ENCODE results near the gene WDR46. TPM values are rescaled to one million over a fixed set of nuclear protein-coding genes. Genes with fewer than 3 reads are reported as not detected.

WDR46 gene
- total and polyA plus RNA-seq, 10 of the 15 experiments (the other 5 are each of a cell fraction or from before 2014, with no cell fraction given): 10.1 to 147 (median 86.0) TPM

DNA sequence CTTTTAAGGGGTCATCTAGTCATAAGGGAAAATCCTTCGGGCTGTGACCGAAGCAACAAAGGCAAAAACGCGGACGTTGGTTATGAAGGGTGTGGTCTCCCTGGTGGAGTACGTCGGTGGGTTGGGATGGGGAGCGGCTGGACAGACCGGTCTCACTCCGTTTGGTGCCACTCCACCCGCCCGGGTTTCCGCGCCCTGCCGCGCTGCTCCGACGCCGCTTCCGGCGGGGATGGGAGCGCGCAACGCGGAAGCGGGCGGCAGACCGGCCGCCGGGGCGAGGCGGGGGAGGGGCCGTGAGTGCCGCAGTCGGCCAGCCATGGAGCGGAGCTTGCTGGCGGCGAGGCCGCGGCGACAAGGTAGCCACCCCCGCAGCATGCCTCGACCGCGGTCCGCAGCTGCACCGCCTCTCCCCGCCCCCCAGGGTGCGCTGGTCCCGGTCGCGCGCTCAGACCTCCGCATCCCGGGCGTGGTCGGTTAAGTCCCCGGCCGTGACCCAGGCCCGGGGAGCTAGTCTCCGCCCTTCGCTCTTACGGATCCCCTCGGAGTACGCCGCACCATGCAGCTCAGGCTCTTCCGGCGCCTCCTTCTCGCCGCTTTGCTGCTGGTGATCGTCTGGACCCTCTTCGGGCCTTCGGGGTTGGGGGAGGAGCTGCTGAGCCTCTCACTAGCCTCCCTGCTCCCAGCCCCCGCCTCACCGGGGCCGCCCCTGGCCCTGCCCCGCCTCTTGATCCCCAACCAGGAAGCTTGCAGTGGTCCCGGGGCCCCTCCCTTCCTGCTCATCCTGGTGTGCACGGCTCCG lies 12.0 kb downstream of the WDR46 start, which contains the start of gene B3GALT4 (continued):
- TF ChIP-seq, protein P1, sequence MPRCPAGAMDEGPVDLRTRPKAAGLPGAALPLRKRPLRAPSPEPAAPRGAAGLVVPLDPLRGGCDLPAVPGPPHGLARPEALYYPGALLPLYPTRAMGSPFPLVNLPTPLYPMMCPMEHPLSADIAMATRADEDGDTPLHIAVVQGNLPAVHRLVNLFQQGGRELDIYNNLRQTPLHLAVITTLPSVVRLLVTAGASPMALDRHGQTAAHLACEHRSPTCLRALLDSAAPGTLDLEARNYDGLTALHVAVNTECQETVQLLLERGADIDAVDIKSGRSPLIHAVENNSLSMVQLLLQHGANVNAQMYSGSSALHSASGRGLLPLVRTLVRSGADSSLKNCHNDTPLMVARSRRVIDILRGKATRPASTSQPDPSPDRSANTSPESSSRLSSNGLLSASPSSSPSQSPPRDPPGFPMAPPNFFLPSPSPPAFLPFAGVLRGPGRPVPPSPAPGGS (IDR thresholded peaks at IDR 0.05; ENCODE audit: borderline replicate concordance, insufficient read depth, low read depth, low read length, poor library complexity, severe bottlenecking): peak; percentile 98
- TF ChIP-seq EGR1 (IDR thresholded peaks at IDR 0.05; ENCODE audit: borderline replicate concordance in 1 of 2, low read depth in 2 of 2, low read length in 2 of 2) (peak in 1 of 2 experiments; percentile 83; a peak in 2 of 3 replicates), SRF (IDR thresholded peaks at IDR 0.05; ENCODE audit: low read depth in 2 of 2, low read length in 2 of 2) (0 out of 4 replicates have a peak, but pooled peaks of 1 of the 2 experiments have one; percentile 49), ZNF24 (IDR thresholded peaks at IDR 0.05) (peak; percentile 46; the same call in 1 of the 2 replicates), HDGF (IDR thresholded peaks at IDR 0.05) (peak; percentile 51), ESRRA (IDR thresholded peaks at IDR 0.05; ENCODE audit: low read length) (0 out of 2 replicates have a peak, but pooled peaks have one; percentile 26), NBN (IDR thresholded peaks at IDR 0.05) (peak; percentile 63), TCF12 (IDR thresholded peaks at IDR 0.05; ENCODE audit: low read depth, low read length) (peak; percentile 49; the same call in 1 of the 2 replicates), TAF1 (IDR thresholded peaks at IDR 0.05; ENCODE audit: borderline replicate concordance, low read depth, low read length) (peak; percentile 70; the same call in 1 of the 2 replicates), MYC (IDR thresholded peaks at IDR 0.05; ENCODE audit: insufficient read depth, insufficient read length, insufficient replicate concordance, low read length, severe bottlenecking) (peak; percentile 58), SIN3A (IDR thresholded peaks at IDR 0.05; ENCODE audit: low read depth, low read length) (0 out of 2 replicates have a peak, but pooled peaks have one; percentile 52), SREBF2 (IDR thresholded peaks at IDR 0.05; ENCODE audit: low read length) (no peak), ETV6 (conservative IDR thresholded peaks at IDR 0.05 in 1 of 2, IDR thresholded peaks at IDR 0.05 in 1 of 2; ENCODE audit: borderline replicate concordance in 1 of 2, low read depth in 1 of 2) (peak in 1 of 2 experiments; percentile 62; a peak in 2 of 4 replicates), KDM1A (IDR thresholded peaks at IDR 0.05; ENCODE audit: borderline replicate concordance) (no peak), ZNF217 (IDR thresholded peaks at IDR 0.05) (peak; percentile 48; the same call in 1 of the 2 replicates), CREM (IDR thresholded peaks at IDR 0.05; ENCODE audit: low read depth) (peak; percentile 58)
- TF ChIP-seq, protein P2, sequence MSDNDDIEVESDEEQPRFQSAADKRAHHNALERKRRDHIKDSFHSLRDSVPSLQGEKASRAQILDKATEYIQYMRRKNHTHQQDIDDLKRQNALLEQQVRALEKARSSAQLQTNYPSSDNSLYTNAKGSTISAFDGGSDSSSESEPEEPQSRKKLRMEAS (IDR thresholded peaks at IDR 0.05; ENCODE audit: low read depth, low read length): peak; percentile 76
- TF ChIP-seq, protein P3, sequence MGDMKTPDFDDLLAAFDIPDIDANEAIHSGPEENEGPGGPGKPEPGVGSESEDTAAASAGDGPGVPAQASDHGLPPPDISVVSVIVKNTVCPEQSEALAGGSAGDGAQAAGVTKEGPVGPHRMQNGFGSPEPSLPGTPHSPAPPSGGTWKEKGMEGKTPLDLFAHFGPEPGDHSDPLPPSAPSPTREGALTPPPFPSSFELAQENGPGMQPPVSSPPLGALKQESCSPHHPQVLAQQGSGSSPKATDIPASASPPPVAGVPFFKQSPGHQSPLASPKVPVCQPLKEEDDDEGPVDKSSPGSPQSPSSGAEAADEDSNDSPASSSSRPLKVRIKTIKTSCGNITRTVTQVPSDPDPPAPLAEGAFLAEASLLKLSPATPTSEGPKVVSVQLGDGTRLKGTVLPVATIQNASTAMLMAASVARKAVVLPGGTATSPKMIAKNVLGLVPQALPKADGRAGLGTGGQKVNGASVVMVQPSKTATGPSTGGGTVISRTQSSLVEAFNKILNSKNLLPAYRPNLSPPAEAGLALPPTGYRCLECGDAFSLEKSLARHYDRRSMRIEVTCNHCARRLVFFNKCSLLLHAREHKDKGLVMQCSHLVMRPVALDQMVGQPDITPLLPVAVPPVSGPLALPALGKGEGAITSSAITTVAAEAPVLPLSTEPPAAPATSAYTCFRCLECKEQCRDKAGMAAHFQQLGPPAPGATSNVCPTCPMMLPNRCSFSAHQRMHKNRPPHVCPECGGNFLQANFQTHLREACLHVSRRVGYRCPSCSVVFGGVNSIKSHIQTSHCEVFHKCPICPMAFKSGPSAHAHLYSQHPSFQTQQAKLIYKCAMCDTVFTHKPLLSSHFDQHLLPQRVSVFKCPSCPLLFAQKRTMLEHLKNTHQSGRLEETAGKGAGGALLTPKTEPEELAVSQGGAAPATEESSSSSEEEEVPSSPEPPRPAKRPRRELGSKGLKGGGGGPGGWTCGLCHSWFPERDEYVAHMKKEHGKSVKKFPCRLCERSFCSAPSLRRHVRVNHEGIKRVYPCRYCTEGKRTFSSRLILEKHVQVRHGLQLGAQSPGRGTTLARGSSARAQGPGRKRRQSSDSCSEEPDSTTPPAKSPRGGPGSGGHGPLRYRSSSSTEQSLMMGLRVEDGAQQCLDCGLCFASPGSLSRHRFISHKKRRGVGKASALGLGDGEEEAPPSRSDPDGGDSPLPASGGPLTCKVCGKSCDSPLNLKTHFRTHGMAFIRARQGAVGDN (IDR thresholded peaks at IDR 0.05): peak; percentile 79
- TF ChIP-seq, protein P4, sequence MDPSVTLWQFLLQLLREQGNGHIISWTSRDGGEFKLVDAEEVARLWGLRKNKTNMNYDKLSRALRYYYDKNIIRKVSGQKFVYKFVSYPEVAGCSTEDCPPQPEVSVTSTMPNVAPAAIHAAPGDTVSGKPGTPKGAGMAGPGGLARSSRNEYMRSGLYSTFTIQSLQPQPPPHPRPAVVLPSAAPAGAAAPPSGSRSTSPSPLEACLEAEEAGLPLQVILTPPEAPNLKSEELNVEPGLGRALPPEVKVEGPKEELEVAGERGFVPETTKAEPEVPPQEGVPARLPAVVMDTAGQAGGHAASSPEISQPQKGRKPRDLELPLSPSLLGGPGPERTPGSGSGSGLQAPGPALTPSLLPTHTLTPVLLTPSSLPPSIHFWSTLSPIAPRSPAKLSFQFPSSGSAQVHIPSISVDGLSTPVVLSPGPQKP (IDR thresholded peaks at IDR 0.05; ENCODE audit: low read depth, low read length): peak; percentile 69; the same call in 1 of the 2 replicates

Data from GM12878 (cell line).